Endothelial cell of umbilical vein (primary cell): ENCODE measurements around the gene RALGPS2.

ENCODE experiments used
- CTCF ChIP-seq, 2 donors: IDR thresholded peaks; 1 replicate in 1 of 2; 2 replicates in 1 of 2; pipeline ENCODE4 v1.5.1; 2011; ENCODE audit warnings: low read length in 2 of 2, mild to moderate bottlenecking in 2 of 2, moderate library complexity in 2 of 2, control low read depth in 1 of 2, inconsistent platforms in 1 of 2, low read depth in 1 of 2; ENCODE audit not compliant: insufficient read depth in 1 of 2; ENCODE audit errors: extremely low read depth in 1 of 2
- POLR2A ChIP-seq: IDR thresholded peaks from 2 replicates; pipeline ENCODE4 v1.6.1; 2012; ENCODE audit warnings: low read depth, mild to moderate bottlenecking, control low read depth, low read length
- POLR2AphosphoS5 ChIP-seq: IDR thresholded peaks from 2 replicates; pipeline ENCODE4 v1.6.1; 2012; ENCODE audit warnings: low read depth, mild to moderate bottlenecking, control low read depth, low read length, moderate library complexity; ENCODE audit not compliant: insufficient read depth

- no peak for TF ChIP-seq CTCF (IDR thresholded peaks at IDR 0.05; ENCODE audit: extremely low read depth in 1 of 2, insufficient read depth in 1 of 2, low read depth in 1 of 2, low read length in 2 of 2)
- no peak for TF ChIP-seq POLR2AphosphoS5
- no peak for TF ChIP-seq POLR2A
Observed at GRCh38 chr1:178938101-178938958, 213.3 kb downstream of the RALGPS2 start.
